HG02973 (cell line): Measurements from ENCODE around the gene RPS15.
"Not testable (repeated sequence)": the region's sequence is repeated elsewhere in the genome, so short reads cannot be mapped to it uniquely, and the experiment has no call there.

ENCODE experiments used
- ATAC-seq: cut with Tn5 transposase; IDR thresholded peaks from one replicate; pipeline ENCODE4 v1.9.1; 2021; ENCODE audit warnings: moderate library complexity; ENCODE audit not compliant: unreplicated experiment

The RPS15 gene

DNA sequence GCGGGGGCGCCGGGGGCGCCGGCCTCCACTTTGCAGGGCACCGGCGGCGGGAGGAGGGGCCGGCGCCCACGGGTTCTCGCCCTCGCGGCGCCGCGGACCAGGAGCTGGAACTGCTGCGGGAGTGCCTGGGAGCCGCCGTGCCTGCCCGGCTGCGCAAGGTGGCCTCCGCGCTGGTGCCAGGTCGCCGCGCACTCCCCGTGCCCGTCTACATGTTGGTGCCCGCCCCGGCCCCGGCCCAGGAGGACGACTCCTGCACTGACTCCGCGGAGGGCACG lies 29.0 kb downstream of the RPS15 start:
- ATAC-seq: no peak

DNA sequence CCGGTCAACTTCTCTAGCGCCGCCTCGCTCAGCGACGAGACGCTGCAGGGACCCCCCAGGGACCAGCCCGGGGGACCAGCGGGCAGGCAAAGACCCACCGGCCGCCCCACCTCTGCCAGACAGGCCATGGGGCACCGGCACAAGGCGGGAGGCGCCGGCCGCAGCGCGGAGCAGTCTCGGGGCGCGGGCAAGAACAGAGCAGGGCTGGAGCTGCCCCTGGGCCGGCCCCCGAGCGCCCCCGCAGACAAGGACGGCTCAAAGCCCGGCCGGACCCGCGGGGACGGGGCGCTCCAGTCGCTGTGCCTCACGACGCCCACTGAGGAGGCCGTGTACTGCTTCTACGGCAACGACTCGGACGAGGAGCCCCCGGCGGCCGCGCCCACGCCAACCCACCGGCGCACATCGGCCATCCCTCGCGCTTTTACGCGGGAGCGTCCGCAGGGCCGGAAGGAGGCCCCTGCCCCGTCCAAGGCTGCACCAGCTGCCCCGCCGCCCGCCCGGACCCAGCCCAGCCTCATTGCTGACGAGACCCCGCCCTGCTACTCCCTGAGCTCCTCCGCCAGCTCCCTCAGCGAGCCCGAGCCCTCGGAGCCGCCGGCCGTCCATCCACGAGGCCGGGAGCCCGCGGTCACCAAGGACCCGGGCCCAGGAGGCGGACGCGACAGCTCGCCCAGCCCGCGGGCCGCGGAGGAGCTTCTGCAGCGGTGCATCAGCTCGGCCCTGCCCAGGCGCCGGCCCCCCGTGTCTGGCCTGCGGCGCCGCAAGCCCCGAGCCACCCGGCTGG lies 29.5 kb downstream of the RPS15 start:
- ATAC-seq: no peak

DNA sequence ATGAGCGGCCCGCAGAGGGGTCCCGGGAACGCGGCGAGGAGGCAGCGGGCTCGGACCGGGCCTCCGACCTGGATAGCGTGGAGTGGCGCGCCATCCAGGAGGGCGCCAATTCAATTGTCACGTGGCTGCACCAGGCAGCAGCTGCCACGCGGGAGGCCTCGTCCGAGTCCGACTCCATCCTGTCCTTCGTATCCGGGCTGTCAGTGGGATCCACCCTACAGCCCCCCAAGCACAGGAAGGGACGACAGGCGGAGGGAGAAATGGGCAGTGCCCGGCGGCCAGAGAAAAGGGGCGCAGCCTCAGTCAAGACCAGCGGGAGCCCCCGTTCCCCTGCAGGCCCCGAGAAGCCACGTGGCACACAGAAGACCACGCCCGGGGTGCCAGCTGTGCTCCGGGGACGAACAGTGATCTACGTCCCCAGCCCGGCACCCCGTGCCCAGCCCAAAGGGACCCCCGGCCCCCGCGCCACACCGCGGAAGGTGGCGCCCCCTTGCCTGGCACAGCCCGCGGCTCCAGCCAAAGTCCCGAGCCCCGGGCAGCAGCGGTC lies 30.2 kb downstream of the RPS15 start:
- ATAC-seq: no peak

DNA sequence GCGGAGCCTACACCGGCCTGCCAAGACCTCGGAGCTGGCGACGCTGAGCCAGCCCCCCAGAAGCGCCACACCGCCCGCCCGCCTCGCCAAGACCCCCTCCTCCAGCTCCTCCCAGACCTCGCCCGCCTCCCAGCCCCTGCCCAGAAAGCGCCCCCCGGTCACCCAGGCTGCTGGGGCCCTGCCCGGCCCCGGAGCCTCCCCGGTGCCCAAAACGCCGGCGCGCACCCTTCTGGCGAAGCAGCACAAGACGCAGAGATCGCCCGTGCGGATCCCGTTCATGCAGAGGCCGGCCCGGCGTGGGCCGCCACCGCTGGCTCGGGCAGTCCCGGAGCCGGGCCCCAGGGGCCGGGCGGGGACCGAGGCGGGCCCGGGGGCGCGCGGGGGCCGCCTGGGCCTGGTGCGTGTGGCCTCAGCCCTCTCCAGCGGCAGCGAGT lies 30.6 kb downstream of the RPS15 start:
- ATAC-seq: no peak

DNA sequence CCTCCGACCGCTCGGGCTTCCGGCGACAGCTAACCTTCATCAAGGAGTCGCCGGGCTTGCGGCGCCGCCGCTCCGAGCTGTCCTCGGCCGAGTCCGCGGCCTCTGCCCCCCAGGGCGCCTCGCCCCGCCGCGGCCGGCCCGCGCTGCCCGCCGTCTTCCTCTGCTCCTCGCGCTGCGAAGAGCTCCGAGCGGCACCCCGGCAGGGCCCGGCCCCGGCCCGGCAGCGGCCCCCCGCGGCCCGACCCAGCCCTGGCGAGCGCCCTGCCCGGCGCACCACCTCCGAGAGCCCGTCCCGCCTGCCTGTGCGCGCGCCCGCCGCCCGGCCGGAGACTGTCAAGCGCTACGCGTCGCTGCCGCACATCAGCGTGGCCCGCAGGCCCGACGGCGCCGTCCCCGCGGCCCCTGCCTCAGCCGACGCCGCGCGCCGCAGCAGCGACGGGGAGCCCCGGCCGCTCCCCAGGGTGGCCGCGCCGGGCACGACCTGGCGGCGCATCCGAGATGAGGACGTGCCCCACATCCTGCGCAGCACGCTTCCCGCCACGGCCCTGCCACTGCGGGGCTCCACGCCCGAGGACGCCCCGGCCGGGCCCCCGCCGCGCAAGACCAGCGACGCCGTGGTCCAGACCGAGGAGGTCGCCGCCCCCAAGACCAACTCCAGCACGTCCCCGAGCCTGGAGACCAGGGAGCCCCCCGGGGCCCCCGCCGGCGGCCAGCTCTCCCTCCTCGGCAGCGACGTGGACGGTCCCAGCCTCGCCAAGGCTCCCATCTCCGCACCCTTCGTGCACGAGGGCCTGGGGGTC lies 31.3 kb downstream of the RPS15 start:
- no peak for ATAC-seq

DNA sequence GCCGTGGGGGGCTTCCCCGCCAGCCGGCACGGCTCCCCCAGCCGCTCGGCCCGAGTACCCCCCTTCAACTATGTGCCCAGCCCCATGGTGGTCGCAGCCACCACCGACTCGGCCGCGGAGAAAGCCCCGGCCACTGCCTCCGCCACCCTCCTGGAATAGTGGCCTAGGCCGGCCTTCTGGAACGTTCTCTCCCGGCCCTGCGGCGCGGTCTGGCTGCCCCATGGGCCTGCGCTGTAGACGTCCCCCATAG lies 31.8 kb downstream of the RPS15 start:
- no peak for ATAC-seq

DNA sequence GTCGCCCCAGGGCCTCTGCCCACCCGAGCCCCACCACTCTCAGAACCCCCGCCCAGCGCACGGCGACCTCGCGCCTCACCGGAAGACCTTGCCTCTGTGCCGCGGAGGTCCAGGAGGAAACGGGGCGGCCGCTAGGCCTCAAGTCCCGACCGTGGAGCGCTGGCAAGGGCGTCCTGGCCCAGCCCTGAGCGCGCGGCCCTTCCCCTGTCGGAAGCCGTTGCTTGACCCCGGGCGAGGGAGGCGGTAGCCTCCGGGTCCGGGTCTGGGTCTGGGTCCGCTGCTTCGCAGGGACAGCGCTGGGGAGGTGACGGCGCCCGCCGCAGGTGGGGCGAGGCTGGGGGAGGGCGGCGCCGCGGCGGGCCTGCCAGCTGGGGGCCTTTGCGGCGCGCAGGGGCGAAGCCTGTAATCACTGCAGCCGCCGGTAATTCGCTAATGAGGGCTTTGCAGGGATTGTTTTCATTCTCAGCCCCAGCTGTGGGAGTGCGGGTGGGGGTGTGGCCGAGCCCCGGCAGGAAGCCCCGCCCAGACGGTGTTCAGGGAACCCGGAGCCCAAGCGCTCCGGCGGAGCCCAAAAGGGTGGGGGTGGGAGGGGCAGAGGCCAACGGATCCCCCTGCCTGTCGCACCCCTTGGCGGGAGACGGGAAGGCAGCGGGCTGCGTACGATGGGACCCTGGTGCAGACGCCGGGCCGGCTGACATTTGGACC lies 32.3 kb downstream of the RPS15 start:
- ATAC-seq: no peak

DNA sequence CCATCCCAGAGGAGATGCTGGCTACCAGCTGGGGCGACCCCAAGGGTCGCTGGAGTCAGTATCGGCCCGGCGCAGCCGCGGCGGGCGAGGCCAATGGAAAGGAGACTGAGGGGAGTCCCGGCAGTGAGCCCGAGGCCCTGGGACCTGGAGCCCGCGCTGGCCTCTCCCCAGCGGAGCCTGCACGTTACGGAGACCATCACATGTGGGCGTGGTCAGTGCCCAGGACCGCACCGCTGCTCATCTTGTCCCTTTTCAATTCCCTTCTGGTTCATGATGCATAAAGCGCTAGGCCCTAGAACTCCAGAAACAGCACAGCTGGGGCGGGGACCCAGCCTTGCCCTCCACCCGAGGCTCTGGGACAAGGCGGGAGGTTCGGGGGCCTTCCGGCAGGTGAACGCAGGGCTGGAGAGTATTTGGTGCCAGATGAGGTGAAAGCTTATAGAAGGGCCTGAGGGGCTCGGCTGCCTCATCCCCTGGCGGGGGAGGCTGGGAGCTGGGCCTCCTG lies 32.9 kb downstream of the RPS15 start:
- no peak for ATAC-seq

DNA sequence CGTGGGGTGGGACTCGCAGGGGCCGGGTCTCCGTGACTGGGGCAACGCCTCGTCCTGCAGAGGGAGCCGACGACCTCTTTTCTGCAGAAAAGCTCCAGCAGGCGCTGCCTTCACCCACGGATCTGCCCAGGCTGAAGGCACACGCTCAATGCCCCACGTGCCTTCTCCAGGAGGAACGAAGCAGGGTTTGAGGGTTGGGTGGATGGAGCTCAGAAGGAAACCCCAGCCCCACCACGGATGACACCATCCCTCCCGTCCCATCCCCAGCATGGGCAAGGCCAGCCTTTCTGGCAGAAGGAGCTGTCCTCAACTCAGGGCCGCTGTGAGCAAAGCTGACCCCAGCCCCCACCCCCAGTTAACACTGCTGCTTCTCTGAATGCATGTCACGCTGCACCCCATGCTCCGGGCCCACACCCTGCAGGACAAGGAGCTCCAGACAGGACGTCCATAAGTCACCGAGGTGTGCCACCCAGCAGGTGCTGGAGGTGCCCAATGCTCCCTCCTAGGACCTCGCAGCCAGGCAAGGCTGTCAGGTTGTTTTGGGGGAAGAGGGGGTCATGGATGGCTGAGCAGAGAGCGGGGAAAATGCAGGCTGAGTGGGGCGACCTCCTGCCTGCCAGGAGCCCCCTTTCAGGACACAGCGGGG lies 33.4 kb downstream of the RPS15 start:
- ATAC-seq: no peak

DNA sequence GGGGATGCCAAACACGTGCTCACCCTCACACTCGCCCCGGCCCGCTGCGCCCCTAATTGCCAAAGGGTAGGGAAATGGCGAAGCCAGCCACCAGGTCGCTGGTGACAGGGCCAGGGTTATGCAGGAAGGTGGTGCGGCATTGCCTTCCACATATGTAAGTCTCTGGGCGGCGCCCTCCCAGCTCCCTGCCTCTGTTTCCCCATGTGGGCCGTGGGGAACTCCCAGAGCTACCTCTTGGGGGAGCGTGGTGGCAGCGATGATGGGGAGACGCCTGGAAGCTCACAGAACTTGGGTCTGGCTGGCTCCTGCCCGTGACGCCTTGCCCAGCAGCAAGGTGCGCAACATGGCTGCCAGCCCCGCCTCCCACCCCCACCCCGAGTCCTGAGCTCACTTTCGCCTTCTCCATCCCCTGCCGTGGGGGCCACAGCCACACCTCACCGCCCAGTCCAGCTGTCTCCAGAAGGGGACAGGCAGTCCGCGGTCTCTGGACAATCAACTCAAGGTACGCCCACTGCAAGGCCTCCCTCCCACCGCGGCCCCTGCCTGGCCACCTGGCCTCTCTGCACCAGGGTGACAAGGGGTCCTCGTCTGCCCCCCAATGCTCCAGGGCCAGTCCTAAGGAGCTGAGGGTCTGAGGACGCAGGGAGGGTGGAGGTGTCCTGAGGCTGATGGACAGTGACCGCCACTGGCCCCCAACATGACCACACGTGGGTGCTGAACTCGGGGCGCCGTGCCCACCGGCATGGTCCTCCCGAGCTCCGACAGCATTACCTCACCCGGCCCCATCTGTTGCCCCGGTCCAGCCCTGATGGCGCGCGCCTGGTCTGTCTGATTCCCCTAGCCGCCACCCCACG lies 34.3 kb downstream of the RPS15 start:
- no peak for ATAC-seq

DNA sequence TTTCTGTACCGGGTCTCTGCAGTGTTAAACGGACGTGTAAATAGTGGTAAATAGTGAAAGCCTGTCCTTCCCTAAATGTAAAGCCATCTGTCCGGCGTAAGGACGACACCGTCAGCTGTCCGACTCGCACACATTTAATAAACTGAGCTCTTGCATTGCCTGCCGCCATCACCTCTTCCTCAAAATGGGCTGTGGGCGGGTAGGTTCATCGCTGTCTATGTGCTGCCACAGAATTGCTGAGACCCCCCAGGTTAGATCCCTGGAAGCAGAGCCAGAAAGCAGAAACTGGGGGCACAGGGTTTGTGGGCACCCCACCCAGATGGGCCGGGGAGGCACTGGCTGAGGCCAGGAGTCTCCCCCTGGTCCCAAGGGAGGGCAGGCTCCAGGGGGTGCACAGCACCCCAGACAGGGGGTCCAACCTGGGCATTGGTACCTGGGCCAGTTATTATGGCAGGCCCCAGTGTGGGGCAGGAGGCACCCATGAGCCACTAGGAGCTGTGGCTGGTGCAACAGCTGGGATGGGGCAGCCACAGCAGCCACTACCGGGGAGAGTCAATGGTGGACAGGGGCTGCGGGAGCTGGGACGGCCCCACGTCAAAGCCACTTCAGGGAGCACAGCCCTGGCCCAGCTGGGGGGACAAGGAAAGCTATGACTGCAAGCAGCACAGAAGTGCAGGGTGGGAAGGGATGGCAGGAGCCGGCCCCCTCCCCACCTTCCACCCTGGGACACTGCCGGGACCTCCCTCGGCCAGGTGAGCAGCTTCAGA lies 35.1 kb downstream of the RPS15 start:
- no peak for ATAC-seq

DNA sequence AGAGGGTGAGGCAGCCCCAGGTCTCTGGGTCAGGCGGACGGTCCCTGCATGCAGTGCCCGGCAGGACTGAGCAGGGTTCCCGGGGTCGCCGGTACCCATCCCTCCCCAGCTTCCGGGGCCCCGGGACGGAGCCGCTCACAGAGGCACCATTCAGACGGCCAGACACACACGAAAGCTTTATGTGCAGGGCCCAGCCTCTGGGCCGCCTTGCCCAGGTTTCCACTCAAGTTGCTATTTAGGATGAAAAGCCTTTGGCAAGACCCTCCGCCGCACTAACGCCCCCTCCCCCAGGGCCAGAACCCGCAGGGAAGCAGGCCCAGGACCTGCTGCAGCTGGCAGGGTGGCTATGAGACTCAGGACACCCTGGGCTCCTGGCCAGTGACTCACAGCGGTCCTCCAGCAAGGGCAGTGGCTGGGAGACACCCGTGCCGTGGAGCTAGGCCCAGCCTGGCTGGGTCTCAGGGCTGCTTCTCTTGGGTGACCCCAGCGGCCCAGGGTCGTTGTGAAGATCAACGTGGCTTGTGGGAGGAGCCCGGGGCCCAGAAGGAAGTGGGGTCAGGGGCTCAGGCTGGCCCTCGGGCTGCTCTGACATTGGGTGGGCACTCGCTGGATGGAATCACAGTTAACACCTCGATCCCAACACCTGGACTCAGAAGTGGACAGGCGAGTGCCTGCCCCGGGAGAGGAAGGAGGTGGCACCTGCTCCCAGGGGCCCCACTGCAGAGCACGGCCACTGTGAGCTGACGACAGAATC lies 36.0 kb downstream of the RPS15 start:
- ATAC-seq: no peak

DNA sequence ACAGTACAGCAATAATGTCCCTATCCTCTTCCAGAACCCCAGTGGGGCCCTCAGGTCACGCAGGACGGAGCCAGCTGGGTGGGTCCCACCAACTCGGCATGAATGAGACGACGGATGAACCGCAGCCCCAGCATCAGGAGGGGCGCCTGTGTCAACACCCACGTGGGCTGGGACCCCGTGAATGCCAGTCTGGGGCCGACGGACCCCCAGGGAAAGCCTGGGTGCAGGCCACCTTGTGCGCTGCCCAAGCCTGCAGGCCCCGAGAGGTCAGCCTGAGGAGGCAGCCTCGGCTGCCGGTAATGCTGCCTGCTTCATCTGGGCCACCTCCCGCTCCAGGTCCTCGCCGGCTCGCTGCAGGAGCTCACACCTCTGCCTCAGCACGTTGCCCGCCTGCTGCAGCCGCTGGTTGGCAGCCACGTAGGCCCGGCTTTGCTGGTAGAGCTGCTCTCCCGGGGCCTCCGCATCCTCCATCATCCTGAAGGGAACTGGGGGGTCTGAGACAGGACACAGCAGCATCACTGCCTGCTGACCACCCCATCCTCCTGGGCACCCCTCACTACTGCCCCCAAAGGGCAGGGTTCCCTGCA lies 36.7 kb downstream of the RPS15 start:
- ATAC-seq: no peak

DNA sequence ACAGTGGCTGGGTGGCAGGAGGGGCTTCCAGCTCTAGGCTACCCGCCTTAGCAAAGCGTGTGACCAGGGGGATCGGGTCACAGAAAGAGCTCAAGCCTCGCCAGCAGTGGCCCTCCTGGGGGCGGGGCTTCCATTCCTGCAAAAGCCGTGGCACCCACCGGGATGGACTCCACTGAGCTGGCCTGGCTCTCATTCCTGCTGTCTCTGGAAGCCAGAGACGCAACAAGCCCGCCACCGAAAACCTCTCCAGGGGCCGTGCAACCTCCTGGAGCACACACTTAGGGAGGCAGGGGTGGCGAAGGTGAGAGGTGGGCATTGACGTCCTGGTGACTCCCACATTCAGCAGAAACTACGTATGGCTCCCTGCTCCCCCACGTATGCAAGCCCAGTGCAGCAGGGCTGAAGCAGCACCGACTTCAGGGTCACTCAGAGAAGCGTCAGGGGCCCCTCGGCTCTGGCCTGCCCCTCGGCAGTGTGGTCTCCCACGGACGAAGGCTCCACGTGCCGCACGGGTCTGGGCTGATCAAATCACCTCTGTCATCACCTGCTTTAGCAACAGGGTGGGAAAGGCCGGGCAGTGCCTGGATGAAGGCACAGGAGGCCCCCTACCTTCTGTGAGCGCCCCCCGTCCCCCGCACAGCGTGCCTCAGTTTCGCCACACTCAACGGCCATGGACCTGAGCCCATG lies 37.7 kb downstream of the RPS15 start:
- no peak for ATAC-seq

DNA sequence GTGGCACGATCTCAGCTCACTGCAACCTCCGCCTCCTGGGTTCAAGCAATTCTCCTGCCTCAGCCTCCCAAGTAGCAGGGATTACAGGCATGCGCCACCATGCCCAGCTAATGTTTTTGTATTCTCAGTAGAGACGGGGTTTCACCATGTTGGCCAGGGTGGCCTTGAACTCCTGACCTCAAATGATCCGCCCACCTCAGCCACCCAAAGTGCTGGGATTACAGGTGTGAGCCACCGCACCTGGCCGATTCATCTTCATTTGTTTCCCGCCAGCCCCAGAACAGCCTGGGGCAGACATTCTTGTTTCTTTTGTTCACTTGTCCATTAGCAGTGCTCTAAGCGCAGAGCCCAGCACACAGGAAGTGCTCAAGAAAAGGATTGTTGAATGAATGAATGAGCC lies 38.9 kb downstream of the RPS15 start:
- not testable (repeated sequence) for ATAC-seq

DNA sequence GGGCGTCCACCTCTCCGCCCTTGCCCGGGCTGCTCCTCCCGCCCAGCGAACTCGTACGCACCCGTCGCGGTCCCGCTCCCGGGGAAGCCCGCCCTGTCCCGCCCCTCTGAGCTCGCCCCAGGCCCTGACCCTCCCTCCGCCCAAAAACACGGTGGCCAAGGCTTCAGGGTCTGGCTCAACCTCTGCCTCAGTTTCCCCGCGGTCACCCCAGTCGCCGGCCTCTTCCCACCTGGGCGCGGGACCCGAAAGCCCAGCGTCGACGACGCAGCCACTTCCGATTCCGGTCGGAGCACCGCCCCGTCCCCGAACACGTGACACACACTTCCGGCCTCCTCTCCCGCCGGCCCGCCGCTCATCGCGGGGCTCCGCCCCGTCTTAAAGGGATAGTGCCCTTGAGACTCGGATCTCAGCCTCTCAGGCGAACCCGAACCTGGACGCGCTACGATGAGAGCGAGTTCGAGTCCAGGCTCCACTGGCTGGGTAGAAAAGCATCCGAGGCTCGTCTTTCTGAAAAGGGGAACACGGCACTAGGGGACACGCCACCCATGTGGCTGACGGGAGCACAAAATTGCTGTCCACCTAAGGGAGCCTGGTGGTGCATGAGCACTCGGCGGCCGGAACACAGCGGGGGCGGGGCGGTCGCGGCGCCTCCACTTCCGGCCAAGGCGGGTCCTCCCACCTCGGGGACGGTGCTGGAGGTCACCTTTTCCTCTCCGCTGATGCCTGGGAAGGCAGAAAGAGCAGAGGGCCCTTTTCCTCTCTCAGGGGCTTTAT lies 40.9 kb downstream of the RPS15 start, which contains the start of gene C19orf25:
Gene C19orf25 (minus strand): TSS at position 282 of the 774 bp plus-strand sequence. CDS start 312 bp downstream, outside the sequence.
- peak; percentile 70 for ATAC-seq
